GM18526 (cell line): ENCODE data around the gene FBXO41.

Source experiments
- POLR2A ChIP-seq: IDR thresholded peaks from 3 replicates; pipeline ENCODE4 v1.6.1; 2011; ENCODE audit not compliant: insufficient read length; ENCODE audit errors: extremely low read depth

The FBXO41 gene

DNA sequence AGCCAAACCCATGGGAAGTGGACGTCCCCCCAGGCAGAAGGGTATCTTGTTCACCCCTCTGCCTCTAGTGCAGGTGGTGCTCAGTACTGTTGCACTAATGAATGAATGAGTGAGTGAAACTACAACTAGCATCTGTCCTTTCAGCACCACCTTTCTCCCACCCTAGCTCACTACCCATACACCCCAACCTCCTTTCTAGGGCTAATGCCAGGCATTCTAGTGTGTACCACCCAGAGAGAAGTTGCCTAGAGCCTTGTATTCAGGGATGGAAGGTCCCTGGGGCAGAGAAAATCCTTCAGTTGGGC, 27.7 kb downstream of the FBXO41 start:
- TF ChIP-seq POLR2A, result no peak

DNA sequence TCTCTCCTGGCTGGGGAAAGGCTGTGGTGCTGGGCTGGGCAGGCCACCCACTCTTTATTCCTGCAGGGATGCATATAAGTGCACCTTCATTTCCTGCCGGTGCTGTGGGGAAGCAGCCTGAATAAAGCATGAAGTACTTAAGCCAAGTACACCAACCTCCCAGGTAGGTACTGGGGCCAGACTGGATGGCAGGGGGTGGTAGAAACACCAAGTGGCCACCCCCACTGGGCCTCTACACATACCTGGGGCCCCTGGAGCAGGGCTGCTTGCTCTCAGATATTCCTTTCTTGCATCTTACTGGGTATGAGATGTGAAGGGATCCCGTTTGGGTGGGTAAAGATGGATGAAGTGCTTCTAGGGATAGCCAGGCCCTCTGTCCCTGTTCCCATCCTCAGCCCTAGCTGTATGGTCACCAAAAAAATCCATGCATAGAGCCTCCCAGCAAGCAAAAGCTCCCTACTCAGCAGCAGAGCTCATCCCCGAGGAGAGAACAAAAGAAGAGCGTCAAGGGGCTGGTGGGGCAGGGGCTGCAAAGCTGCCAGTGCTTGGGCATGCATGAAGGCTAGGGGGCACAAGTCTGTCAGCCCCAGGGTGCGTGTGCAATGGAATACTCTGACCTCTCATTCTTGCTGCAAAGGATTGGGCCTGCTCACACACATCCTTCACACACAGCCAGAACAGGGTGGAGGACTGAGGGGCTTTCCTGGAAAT, 28.2 kb downstream of the FBXO41 start:
- no peak for TF ChIP-seq POLR2A

DNA sequence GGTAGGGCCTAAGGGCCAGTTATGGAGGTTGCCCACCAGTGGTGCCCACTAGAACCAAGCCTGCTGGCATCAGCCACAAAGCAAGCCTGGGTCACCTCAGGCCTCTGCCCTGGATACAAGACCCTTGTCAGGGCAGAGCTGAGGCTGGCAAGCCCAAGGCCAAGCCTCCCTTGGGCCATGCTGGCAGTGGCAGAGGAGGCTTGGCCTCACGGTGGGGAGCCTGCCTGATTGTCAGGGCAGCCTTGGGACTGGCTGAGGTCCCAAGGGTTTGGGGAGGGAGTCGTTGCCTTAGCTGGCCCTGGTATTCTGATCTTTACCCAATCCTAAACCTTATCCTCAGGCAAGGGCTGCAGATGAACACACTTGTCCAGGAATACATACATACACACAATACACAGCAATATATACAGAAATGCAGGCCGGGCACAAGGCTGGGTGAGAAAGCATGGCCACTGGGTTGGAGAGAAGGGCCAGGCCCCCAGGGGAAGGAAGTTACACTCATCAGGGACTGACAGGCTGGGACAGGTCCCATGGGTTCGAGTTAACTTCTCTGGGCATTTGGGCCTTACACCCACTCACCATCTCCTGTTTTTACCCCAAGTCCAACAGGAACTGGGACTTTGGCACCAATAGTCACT, 29.2 kb downstream of the FBXO41 start:
- TF ChIP-seq POLR2A, result no peak

DNA sequence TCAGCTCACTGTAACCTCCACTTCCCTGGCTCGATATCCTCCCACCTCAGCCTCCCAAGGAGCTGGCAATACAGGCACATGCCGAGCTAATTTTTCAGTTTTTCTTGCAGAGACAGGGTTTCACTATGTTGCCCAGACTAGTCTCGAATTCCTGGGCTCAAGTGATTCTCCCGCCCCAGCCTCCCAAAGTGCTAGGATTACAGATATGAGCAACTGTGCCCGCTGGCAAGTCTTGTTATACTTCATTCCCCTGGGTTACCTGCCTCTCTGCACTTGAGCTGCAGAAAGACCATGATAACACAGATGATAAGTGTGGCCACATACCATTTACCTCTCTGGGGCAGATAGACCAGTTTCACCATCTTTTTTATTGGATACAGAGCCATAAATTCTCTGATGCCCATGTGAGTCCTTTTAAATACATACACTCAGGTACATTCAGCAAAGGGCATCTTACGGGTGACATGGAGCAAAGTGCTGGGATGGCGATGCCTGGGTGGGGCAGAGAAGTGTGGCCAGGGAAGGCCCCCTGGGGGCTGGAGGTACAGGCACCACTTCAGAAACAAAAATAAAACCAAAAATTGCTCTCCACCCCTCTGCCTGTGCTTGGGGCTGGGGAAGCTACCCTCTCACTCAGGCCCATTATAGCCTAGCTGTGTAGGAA, 29.8 kb downstream of the FBXO41 start:
- TF ChIP-seq POLR2A, result no peak

GRCh38 chr2:73253901-73254300, 30.4 kb downstream of the FBXO41 start:
- no peak for TF ChIP-seq POLR2A

- TF ChIP-seq POLR2A, result no peak
Measured at GRCh38 chr2:73253400-73253799, 30.9 kb downstream of the FBXO41 start.

GRCh38 chr2:73252238-73253027, 31.8 kb downstream of the FBXO41 start:
- no peak for TF ChIP-seq POLR2A

DNA sequence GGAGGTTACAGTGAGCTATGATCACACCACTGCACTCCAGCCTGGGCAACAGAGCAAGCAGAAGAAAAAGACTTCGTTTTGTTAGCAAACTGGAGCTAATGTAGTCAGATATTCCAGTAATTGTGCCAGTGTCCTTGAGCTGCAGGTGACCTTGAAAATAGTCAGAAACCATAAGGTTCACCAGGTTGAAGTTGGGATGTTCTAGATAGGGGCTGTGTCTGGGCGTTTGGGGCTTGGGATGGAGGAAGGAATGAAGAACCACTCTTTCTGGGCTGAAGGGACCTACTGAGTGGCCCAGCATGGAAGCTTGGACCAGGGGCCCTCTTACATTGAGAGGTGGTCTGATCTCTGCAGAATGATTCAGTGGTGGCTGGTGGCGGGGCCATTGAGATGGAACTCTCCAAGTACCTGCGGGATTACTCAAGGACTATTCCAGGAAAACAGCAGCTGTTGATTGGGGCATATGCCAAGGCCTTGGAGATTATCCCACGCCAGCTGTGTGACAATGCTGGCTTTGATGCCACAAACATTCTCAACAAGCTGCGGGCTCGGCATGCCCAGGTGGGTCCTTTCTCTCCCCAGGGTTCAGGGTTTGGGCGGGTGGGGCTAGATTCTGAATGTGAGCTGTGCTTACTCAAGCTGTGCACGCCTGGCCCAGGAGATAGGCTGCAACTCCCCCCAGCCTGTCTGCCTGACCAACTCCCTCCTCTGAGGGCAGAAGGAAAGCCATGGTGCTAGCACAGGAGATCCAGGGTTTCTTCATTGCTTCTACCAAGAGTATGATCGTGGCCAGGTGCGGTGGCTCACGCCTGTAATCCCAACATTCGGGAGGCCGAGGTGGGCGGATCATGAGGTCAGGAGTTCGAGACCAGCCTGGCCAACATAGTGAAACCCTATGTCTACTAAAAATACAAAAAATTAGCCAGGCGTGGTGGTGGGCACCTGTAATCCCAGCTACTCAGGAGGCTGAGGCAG, 33.1 kb downstream of the FBXO41 start:
- no peak for TF ChIP-seq POLR2A

DNA sequence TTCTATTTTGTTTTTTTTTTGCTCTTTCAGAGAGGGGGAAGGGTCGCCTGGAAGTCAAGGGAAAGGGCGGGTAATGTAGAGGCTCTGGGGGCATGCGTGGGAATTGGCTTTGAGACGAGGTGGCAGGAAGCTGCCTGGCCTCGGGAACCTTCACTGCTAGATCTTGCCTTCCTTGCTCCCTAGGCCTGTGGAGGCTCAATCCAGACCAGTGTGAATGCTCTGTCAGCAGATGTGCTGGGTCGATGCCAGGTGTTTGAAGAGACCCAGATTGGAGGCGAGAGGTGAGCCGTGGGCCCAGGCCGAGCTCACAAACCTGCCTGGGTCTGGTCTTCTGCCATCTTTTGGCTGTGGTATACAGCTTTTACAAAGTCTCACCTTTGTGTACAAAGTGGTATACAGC, 34.6 kb downstream of the FBXO41 start:
- no peak for TF ChIP-seq POLR2A

DNA sequence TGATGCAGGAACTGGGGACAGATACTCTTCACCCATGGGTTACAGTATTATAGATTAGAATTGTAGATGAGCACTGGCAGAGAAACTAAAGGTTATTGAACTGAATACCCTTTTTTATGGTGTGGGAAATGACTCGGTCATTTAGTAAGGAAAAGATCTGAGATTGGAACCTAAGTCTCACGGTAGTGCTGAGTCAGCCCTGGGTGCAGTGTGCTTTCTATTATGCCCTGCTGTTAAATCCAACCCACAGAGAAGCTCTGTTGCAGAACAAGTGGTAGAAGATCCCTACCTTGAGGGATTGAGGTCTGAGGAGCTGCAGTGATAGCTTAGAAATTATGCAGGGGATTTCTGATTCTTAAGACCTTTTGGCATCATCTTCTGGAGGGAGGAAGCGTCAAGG, 37.4 kb downstream of the FBXO41 start:
- TF ChIP-seq POLR2A, result no peak

DNA sequence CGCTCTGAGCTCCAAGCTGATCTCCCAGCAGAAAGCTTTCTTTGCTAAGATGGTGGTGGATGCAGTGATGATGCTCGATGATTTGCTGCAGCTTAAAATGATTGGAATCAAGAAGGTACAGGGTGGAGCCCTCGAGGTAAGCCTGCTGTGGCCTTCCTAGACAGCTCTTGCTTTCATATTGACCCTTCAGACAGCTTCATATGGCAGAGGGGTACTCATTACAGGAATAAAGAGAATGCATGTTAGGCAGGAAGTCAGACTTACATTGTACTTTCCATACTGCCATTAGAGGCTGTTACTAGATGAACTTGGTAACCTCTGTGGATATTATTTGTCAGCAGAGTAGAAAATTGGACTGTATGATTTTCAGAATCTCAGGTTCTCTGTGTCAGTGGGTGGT, 39.7 kb downstream of the FBXO41 start:
- no peak for TF ChIP-seq POLR2A

- no peak for TF ChIP-seq POLR2A
Measured at GRCh38 chr2:73243884-73244570, 40.3 kb downstream of the FBXO41 start.

- no peak for TF ChIP-seq POLR2A
Measured at GRCh38 chr2:73239776-73240175, 44.5 kb downstream of the FBXO41 start.

DNA sequence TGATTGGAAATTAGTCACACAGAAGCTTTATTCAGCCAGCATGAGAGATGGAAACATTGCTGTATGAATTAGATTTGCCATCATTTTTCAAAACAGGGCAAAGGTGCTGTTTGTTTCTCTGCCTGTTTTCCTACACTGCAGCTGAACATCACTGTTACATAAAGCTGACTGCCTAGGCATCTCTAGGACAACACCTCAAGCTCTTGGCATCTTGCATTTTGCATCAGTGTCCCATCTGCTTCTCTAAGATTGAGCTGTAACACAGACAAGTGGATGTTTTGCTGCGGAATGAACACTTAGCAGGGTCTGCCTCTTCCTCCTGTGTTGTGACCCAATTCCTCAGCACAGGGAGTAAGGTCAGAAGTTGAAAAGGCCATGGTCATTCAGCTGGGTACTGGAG, 45.3 kb downstream of the FBXO41 start:
- no peak for TF ChIP-seq POLR2A
